Stimulated activated CD4-positive, alpha-beta T cell treated with anti-CD3 and anti-CD28 coated beads, Interleukin-1b, Interleukin-23, amount 100 ng/mL, for 24 hours (primary cell): ENCODE measurements around the gene CDH4.

Experiments used
- DNase-seq, 4 experiments: peaks; one replicate each; pipeline ENCODE4 v3.0.0-alpha.2; 2020; ENCODE audit warnings: low read depth in 4 of 4, low spot score in 1 of 4

The CDH4 gene

GRCh38 chr20:61879694-61880093 lies 627.6 kb downstream of the CDH4 start:
- DNase-seq: no peak

- no peak for DNase-seq
Observed at GRCh38 chr20:61880706-61881105, 628.6 kb downstream of the CDH4 start.

GRCh38 chr20:61881416-61881815 lies 629.4 kb downstream of the CDH4 start:
- no peak for DNase-seq

GRCh38 chr20:61881861-61882260 lies 629.8 kb downstream of the CDH4 start:
- DNase-seq: no peak

GRCh38 chr20:61882716-61883615 lies 630.9 kb downstream of the CDH4 start:
- DNase-seq: no peak

GRCh38 chr20:61883857-61884393 lies 631.9 kb downstream of the CDH4 start:
- DNase-seq: no peak

- no peak for DNase-seq
Observed at GRCh38 chr20:61884571-61885389, 632.7 kb downstream of the CDH4 start.

GRCh38 chr20:61885759-61886715 lies 634.0 kb downstream of the CDH4 start:
- DNase-seq: no peak

- DNase-seq: peak in 1 of 4 experiments; percentile 20
Observed at GRCh38 chr20:61886721-61887595, 634.9 kb downstream of the CDH4 start.

GRCh38 chr20:61887596-61888093 lies 635.6 kb downstream of the CDH4 start:
- no peak for DNase-seq

- DNase-seq: no peak
Observed at GRCh38 chr20:61888101-61888865, 636.2 kb downstream of the CDH4 start.

- no peak for DNase-seq
Observed at GRCh38 chr20:61889659-61890058, 637.6 kb downstream of the CDH4 start.

- no peak for DNase-seq
Observed at GRCh38 chr20:61890210-61890609, 638.1 kb downstream of the CDH4 start.

- DNase-seq: no peak
Observed at GRCh38 chr20:61891476-61891875, 639.4 kb downstream of the CDH4 start.

GRCh38 chr20:61891916-61892649 lies 640.0 kb downstream of the CDH4 start:
- no peak for DNase-seq

- DNase-seq: no peak
Observed at GRCh38 chr20:61895016-61895415, 643.0 kb downstream of the CDH4 start.

- DNase-seq: no peak
Observed at GRCh38 chr20:61895686-61896057, 643.6 kb downstream of the CDH4 start.
